ENCODE results near the gene SAP30BP.
"Not testable (repeated sequence)": the region's sequence is repeated elsewhere in the genome, so short reads cannot be mapped to it uniquely, and the experiment has no call there.

The SAP30BP gene

DNA sequence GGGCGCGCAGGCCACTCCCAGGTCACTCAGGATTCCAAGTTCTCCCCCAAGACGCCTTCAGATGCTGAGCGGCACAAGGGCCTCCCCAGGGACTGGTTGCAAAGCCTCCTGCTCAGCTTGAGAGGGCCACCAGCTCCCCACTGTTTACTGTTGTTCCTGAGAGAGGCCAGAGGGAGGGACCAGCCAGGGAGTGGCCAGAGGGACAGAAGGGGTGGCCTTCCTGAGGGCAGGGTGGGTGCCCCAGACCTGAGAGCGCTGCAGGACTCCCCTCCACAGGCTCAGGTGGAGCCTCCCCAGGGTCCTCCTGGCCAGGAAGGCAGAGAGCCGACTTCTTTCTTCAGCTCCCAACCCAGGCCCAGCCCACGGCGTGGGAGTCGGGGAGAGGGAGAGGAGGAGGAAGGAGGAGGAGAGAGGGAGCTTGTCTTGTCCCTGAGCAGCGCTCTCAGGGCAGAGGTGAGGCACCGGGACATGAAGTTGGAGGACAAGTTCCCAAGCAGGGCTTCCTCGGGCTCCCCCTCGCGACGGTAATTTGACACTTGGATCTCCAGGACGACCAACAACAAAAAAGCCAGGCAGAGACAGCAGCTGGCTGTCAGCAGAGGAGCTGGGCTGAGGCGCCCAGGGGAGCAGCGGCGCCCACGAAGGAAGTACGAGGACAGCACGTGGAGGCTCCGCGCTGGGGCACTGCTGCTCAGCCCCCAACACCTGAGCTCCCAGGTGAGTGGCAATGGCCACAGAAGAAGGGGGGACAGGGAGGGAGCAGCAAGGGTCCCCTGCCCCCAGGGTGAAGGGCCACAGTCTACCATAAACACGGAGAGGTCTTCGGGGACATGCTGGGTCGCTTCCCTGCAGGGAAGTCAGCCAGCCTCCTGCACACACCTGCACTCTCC is 33.4 kb upstream of the SAP30BP start:
- DNase-seq: peak in 48 of 51 donors; percentile 38 to 89 (median 69)

- no peak for DNase-seq
Measured at GRCh38 chr17:75634376-75634740, 32.8 kb upstream of the SAP30BP start.

- DNase-seq: peak in 9 of 51 donors; percentile 27 to 70 (median 45)
Measured at GRCh38 chr17:75634754-75635609, 32.2 kb upstream of the SAP30BP start.

DNA sequence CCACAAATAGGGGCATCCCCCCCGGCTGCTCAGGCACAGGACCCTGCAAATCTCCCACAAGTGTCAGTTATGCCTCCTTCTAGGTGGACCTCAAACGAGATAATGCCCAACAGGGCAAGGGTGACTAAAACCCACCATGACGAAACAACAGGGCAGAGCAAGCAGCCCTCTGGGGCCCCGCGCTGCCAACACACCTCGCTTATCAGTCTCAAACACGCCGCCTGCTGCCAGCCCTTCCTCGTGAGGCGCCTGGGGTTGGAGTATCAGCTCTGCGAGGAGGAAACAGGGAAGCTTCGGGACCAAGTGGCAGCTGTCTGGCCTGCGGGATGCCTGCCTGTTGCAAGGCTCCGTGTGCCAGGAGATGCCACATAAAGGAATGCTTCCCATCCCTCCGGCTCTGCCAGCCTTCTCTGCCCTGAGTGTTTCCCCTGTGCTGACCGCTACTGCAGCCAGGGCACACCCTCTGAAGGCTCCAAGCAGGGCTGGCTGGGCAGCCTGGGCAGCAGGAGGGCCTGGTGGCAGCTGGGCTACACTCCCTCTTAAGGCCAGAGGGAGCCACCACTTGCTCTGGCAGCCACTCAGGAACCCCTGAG is 31.4 kb upstream of the SAP30BP start:
- peak in 22 of 51 donors; percentile 9 to 75 (median 47) for DNase-seq

- no peak for DNase-seq
Measured at GRCh38 chr17:75636381-75637142, 30.6 kb upstream of the SAP30BP start.

DNA sequence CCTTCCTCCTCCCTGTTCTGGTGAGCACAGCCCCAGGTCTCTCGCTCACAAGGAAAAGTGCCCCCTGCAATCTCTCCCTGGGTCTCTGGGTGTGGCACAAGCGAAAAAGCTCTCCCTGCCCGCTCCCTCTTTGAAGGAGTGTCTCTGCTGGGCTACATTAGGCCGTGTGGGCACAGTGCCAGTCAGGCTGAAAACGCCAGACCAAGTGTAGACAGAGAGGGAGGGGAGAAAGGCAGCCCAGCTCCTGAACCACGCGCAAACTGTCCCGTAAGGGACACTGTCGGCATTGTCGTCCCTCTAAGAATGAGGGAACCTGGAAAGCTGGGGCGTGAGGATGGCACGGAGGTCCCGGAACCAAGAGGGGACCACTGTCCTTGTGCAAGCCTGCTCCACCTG is 30.0 kb upstream of the SAP30BP start:
- peak in 24 of 51 donors; percentile 13 to 61 (median 36) for DNase-seq

DNA sequence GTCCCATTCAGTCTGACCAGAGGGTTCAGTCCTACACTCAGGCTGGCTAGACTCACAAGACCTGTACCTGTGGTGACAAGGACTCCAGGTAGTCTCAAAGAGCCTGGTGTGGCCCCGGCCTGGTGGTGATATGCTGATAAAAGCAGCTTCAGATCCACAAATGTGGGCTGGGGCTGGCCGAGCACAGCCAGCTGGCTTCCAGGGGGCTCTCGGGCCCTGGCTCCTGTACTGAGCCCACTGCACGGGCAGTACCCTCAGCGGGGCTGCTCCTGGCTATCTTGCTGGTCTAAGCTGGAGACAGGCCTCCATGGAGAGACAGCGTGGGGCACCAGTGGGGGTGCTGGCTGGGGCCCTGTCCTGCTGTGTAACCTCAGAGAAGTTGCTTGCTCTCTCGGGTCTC is 29.6 kb upstream of the SAP30BP start:
- peak in 1 of 51 donors; percentile 24 for DNase-seq

DNA sequence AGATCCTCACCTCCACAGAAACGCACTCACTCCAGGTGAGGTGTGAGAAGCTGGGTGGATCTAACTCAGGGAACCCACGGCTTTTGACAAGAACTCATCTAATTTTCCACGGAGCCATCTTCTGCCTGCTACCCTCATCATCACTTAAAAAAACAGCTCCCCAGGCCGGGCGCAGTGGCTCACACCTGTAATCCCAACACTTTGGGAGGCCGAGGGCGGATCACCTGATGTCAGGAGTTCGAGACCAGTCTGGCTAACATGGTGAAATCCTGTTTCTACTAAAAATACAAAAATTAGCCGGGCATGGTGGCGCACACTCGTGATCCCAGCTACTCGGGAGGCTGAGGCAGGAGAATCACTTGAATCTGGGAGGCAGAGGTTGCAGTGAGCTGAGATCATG is 29.1 kb upstream of the SAP30BP start:
- DNase-seq: not testable (repeated sequence)

GRCh38 chr17:75638893-75639292 is 28.2 kb upstream of the SAP30BP start:
- no peak for DNase-seq

GRCh38 chr17:75639327-75639726 is 27.8 kb upstream of the SAP30BP start:
- no peak for DNase-seq

- no peak for DNase-seq
Measured at GRCh38 chr17:75639771-75640555, 27.2 kb upstream of the SAP30BP start.

DNA sequence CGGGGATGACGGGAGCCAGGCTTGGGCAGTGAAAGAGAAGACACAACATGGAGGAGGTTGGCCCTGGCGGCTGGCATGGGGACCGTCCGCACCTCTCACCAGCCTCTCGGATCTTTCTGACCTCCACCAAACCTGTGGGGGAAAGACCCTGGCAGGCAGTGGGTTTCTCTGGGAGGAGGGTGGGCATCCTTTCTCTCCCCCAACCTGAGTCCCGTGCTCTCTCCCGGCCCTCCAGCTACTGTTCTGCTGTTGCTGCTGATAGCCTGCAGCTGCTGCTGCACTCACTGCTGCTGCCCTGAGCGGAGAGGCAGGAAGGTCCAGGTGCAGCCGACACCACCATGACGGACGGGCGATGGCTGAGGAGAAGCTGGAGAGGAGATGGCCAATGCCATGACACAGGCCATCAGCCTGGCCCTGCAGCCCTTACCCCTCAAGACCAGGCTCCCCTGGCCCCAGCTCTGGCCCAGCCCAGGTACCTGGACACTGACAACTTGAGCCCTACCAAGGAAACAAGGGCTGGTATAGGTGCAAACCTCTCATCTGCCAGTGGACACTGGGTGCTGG is 26.5 kb upstream of the SAP30BP start:
- DNase-seq: no peak

DNA sequence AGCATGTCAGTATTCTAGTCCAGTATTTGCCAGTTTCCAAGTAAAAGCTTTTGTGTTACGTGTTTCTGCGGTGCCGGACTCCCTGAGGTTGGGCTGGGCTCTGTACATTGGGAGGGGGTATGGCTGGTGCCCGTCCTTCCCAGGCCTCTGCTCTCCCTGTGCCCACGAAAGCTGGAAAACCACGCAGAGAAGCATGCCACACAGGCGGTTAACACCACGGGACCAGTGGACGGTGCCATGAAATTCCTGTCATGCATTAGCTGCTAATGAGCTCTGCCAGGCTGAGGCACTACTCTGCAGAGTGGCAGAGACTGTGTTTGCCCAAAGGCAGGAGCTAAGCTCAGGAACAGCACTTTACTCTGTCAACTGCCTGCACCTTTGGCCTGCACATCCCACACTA is 25.8 kb upstream of the SAP30BP start:
- peak in 11 of 51 donors; percentile 19 to 39 (median 30) for DNase-seq

GRCh38 chr17:75642182-75642783 is 24.9 kb upstream of the SAP30BP start:
- no peak for DNase-seq

DNA sequence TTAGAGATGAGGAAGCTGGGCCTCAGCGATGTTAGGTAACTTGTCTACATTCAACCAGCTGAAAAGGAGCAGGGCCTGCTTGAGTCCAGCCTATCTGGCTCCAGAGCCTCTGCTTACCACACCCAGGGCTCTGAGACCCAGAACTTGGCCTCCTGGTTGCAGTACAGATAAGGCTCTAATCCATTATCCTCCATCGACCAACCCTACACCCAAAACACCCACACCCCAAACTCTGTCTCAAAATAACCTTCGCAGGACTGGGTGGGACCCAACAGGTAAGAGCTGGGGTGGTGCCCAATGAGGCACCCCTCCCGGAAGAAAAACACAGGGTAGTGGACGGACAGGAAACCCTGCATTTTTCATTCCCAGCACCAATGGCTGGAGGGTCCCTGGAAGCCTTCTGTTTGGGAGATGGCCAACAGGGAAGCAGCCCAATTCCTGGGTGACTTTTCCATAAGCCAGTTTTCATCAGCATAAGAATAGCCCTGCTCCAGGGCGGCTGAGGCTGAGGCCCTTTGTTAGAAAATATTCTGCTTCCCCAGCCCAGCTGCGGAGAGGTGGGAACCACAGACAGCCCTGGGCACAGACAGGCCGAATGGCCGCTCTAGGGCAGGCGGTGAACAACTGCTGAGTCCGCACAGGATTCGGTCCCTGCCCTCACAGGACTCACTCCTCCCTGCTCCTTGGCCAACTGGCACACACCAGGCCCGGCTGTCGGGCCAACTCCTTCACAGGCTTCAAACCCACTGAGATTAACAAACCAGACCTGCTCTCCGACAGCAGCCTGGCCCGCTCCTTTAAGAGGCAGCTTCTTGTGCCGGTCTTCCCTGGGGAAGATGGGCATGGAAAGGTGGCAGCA is 24.1 kb upstream of the SAP30BP start:
- peak in 8 of 51 donors; percentile 19 to 42 (median 26) for DNase-seq

DNA sequence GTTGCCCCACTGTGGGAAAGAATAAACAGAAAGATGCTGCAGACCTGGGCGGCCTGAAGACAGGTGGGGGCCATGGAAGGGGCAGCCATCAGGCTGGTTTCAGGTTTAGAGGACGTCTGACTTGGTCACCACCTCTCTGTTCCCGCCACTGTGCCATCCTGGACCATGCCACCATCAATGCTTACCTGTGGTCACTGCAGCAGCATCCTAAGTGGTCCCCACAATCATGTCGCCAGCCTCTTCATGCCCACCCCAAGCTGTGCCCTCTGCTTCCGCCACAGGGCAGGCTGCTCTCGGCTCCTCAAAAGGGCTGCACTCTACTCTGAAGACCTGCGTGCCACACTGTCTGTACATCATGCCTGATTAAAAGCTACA is 23.5 kb upstream of the SAP30BP start:
- DNase-seq: no peak

GRCh38 chr17:75645501-75645888 is 21.6 kb upstream of the SAP30BP start:
- DNase-seq: no peak

DNA sequence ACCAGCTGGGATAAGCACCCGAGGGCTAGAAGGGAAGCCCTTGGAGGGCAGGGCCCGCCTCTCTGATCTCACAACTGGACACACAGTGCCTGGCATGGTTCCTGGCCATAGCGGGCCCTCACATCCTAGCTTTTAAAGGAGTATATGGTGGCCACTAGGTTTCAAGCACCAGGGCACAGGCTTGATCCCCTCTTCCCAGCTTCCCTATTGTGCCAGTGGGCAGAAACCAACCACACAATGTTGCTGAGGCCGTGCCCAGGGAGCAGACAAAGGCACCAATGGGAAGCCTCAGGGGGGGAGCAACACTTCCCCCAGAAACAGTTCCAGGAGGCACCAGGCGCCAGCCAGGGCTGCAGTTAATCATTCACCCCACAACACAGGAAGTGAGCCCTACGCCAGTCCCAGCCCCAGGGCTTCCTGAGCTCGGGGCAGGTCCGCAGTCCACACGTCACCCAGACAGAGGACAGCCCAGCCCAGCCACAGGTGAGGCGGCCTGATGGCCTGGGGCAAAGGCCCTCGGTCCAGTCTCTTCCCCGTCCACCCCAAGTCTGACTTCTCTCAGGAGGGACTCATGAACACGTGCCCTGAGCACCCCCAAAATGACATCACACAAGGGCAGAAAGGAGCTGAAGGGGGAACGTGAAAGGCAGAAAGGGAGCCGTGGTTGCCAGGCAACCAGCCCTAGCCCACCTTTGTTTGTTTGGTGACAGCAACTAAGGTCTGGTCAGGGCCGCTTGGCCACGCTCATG is 21.1 kb upstream of the SAP30BP start:
- DNase-seq: peak in 38 of 51 donors; percentile 35 to 91 (median 72)
